Epithelial cell of proximal tubule (primary cell): ENCODE data around the gene USP33. TPM values are rescaled to one million over a fixed set of nuclear protein-coding genes. Genes with fewer than 3 reads are reported as not detected.
"Not testable (repeated sequence)": the region's sequence is repeated elsewhere in the genome, so short reads cannot be mapped to it uniquely, and the experiment has no call there.

Source experiments
- DNase-seq: peaks from one replicate; pipeline ENCODE4 v3.0.0-alpha.2; 2011; ENCODE audit warnings: low read depth
- H3K4me3 ChIP-seq: 2 replicates; pipeline ENCODE4 v1.5.1; 2011; ENCODE audit warnings: low read depth, mild to moderate bottlenecking, low read length
- total RNA-seq: library from RNA; depleted of rRNA; stranded (reverse); fragments of >200 nt; gene quantifications from 2 replicates; pipeline ENCODE4 v1.2.3, GENCODE V29; 2015
- TF ChIP-seq, protein P1 (sequence below): conservative IDR thresholded peaks from 2 replicates; pipeline ENCODE4 v1.5.1; 2012; ENCODE audit warnings: low read depth, mild to moderate bottlenecking, low read length

USP33 gene
- total RNA-seq, 1 donor from 2014 or later = 44.1 TPM

DNA sequence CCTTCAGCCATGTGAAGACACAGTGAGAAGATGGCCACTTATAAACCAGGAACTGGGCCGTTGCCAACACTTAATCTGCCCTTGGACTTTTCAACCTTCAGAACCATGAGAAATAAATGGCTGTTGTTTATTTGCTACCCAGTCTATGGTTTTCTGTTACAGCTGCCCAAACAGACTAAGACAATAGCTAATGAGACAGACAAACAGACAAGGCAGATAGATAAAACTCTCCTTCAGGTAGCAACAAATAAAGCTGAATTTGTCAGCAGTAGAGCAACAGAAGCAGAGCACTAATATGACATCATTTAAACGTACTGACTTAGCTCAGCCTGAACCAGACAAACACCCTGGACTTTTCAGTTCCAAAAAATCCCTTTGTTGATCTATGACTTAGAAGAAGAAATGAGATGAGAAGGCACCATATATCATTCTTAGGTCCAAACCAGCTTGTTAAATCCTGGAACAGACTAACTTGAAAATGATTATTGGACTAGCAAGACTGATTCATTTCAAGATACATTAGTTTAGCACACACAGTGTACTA is 104.1 kb downstream of the USP33 start:
- no peak overlapping the region for H3K4me3 ChIP-seq
- no peak for DNase-seq
- TF ChIP-seq, protein P1, sequence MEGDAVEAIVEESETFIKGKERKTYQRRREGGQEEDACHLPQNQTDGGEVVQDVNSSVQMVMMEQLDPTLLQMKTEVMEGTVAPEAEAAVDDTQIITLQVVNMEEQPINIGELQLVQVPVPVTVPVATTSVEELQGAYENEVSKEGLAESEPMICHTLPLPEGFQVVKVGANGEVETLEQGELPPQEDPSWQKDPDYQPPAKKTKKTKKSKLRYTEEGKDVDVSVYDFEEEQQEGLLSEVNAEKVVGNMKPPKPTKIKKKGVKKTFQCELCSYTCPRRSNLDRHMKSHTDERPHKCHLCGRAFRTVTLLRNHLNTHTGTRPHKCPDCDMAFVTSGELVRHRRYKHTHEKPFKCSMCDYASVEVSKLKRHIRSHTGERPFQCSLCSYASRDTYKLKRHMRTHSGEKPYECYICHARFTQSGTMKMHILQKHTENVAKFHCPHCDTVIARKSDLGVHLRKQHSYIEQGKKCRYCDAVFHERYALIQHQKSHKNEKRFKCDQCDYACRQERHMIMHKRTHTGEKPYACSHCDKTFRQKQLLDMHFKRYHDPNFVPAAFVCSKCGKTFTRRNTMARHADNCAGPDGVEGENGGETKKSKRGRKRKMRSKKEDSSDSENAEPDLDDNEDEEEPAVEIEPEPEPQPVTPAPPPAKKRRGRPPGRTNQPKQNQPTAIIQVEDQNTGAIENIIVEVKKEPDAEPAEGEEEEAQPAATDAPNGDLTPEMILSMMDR = no peak

DNA sequence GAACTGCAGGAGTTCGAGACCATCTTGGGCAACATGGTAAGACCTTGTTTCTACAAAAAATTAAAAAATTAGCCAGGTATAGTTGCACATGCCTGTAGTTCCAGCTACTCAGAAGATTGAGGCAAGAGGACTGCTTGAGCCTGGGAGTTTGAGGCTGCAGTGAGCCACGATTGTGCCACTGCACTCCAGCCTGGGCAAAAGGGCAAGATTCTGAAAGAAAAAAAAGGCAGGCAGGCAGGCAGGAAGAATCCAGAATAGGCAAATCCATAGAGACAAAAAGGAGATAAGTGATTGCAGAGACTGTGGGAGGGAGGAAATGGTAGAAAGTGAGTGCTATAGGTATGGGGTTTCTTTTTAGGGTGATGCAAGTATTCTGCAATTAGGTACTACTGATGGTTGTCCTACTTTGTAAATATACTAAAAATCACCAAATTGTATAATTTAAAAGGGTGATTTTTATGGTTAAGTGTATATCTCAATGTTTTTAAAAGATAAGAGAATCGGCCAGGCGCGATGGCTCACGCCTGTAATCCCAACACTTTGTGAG is 106.6 kb downstream of the USP33 start:
- TF ChIP-seq, protein P1 = no peak
- H3K4me3 ChIP-seq = no peak overlapping the region
- no peak for DNase-seq

DNA sequence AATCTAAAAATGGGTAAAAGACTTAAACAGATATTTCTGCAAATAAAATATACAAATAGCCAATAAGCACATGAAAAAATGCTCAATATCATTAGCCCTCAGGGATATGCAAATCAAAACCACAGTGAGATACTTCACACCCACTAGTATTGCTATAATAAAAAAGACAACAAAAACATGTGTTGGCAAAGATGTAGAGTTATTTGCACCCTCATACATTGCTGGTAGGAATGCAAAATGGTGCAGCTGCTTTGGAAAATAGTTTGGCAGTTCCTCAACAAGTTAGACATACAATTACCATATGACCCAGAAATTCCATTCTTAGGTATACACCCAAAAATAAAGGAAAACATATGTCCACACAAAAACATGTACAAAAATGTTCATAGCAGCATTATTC is 107.4 kb downstream of the USP33 start:
- DNase-seq = no peak
- no peak overlapping the region for H3K4me3 ChIP-seq
- TF ChIP-seq, protein P1 = no peak

DNA sequence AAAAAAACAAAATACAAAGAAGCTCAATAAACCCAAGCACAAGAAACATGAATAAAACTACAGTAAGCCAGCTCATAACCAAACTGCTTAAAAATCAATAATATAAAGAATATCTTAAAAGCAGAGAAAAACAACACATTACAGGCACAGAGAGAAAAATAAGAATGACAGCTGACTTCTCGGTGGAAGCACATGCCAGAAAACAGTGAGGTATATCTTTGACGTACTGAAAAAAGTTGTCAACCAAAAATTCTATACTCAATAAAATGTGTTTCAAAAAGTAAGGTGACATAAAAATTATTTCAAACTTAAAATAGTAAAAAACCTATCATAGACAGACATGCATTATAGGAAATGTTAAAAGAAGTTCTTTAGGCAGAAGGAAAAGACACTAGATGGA is 110.5 kb downstream of the USP33 start:
- TF ChIP-seq, protein P1 = no peak
- H3K4me3 ChIP-seq = no peak overlapping the region
- DNase-seq = no peak

DNA sequence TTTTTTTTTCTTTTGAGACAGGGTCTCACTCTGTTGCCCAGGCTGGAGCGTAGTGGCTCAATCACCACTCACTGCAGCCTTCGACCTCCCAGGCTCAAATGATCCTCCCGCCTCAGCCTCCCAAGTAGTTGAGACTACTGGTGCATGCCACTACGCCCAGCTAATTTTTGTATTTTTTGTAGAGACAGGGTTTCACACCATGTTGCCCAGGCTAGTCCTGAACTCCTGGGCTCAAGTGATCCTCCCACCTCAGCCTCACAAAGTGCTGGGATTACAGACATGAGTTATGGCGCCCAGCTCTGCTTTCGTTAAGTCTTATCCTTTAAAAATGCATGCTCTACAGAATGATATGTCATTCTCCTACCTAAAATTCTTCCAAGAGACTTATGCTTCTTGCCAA is 113.4 kb downstream of the USP33 start:
- not testable (repeated sequence) for DNase-seq, H3K4me3 ChIP-seq

Other genes starting within 250 kb of the USP33 start
- 32.1 and 43.3 TPM in 2 replicates for gene ZZZ3, start 77.2 kb downstream of the USP33 start, total RNA-seq
- gene MIGA1, start 19.8 kb upstream of the USP33 start, total RNA-seq = 7.9 and 8.9 TPM in 2 replicates
- gene NEXN, start 128.8 kb upstream of the USP33 start, total RNA-seq = 13.5 and 17.2 TPM in 2 replicates
- 81.2 and 133 TPM in 2 replicates for gene FUBP1, start 219.2 kb upstream of the USP33 start, total RNA-seq
- 3.6 and 10.9 TPM in 2 replicates for gene DNAJB4, start 245.1 kb upstream of the USP33 start, total RNA-seq